VCaP (cell line): ENCODE measurements around the gene WAS.

ENCODE experiments used
- H3K27ac ChIP-seq: fragments of 450-650 bp; 2 replicates; pipeline ENCODE4 v1.5.1; 2017
- CTCF ChIP-seq: fragments of 450-650 bp; conservative IDR thresholded peaks from 2 replicates; pipeline ENCODE4 v1.5.1; 2017; ENCODE audit warnings: mild to moderate bottlenecking, moderate library complexity

The WAS gene

GRCh38 chrX:48700951-48701653, 17.5 kb downstream of the WAS start:
- no peak for TF ChIP-seq CTCF
- no peak overlapping the region for H3K27ac ChIP-seq

GRCh38 chrX:48702032-48702431, 18.4 kb downstream of the WAS start:
- TF ChIP-seq CTCF: no peak
- H3K27ac ChIP-seq: no peak overlapping the region

GRCh38 chrX:48702716-48703115, 19.1 kb downstream of the WAS start:
- no peak for TF ChIP-seq CTCF
- no peak overlapping the region for H3K27ac ChIP-seq

- no peak for TF ChIP-seq CTCF
- H3K27ac ChIP-seq: no peak overlapping the region
Measured at GRCh38 chrX:48703228-48703627, 19.6 kb downstream of the WAS start.

GRCh38 chrX:48703642-48704481, 20.3 kb downstream of the WAS start:
- TF ChIP-seq CTCF: no peak
- H3K27ac ChIP-seq: no peak overlapping the region

GRCh38 chrX:48705871-48706270, 22.3 kb downstream of the WAS start:
- H3K27ac ChIP-seq: no peak overlapping the region

More at GRCh38 chrX:48705871-48706270, 22.3 kb downstream of the WAS start:
- no peak for TF ChIP-seq CTCF
